GM12878 (cell line): Measurements from ENCODE around the gene ARMH1. TPM values are rescaled to one million over a fixed set of nuclear protein-coding genes. Genes with fewer than 3 reads are reported as not detected.

ENCODE experiments used
- ATAC-seq: fragments of 200-7000 bp; cut with Tn5 transposase; 3 replicates; pipeline ENCODE4 v1.9.1; 2020; ENCODE audit warnings: mild to moderate bottlenecking, moderate library complexity
- BruUV-seq: library from RNA; stranded (reverse); fragments of 400-500 nt; replicated peaks from 2 replicates; lab custom pipeline; 2021; lab: Mats Ljungman, UMichigan
- CTCF ChIA-PET: fragments of 300-600 bp; sonication (Branson Sonifier 250); formaldehyde crosslinking; extraction: SDS; loops from one replicate; lab custom pipeline; 2021; ENCODE audit warnings: inconsistent platforms; lab: Yijun Ruan, JAX
- POLR2A ChIA-PET: fragments of 350-600 bp; formaldehyde crosslinking; extraction: SDS; loops from one replicate; lab custom pipeline; 2021; ENCODE audit warnings: inconsistent platforms; lab: Charles Lee
- RAD21 ChIA-PET: fragments of 300-600 bp; sonication (Branson Sonifier 250); formaldehyde crosslinking; loops from one replicate; lab custom pipeline; 2023; ENCODE audit warnings: antibody characterized with exemption; ENCODE audit not compliant: unreplicated experiment; lab: Charles Lee
- SMC1A ChIA-PET: fragments of 300-600 bp; sonication (Branson Sonifier 250); formaldehyde crosslinking; loops from one replicate; lab custom pipeline; 2023; ENCODE audit not compliant: unreplicated experiment, uncharacterized antibody; lab: Charles Lee
- DNase-seq: peaks from one replicate; pipeline ENCODE4 v3.0.0-alpha.2; 2011; ENCODE audit warnings: low read depth, low spot score
- FAIRE-seq: peaks from 3 replicates; lab custom pipeline; 2011; peaks lifted over from hg19 to GRCh38; lab: Jason Lieb, UNC
- H2AFZ ChIP-seq: 2 replicates; pipeline ENCODE4 v1.6.0; 2011; ENCODE audit warnings: low read depth, low read length, control low read depth; ENCODE audit not compliant: control insufficient read depth
- H3K27ac ChIP-seq: 2 replicates; pipeline ENCODE4 v1.5.1; 2011; ENCODE audit warnings: control low read depth; ENCODE audit not compliant: control insufficient read depth, insufficient read depth
- H3K27me3 ChIP-seq, 2 experiments: replicated peaks in 1 of 2; 2 replicates each; pipeline versions ENCODE4 v1.6.0 to v1.6.1; 2011; ENCODE audit warnings: low read length in 1 of 2; ENCODE audit not compliant: control insufficient read depth in 2 of 2, insufficient read depth in 2 of 2
- H3K36me3 ChIP-seq, 2 experiments: 2 replicates each; pipeline ENCODE4 v1.5.1; 2011; ENCODE audit warnings: low read length in 1 of 2; ENCODE audit not compliant: control insufficient read depth in 2 of 2, insufficient read depth in 2 of 2
- H3K4me1 ChIP-seq: 2 replicates; pipeline ENCODE4 v1.6.1; 2011; ENCODE audit warnings: mild to moderate bottlenecking, low read length, moderate library complexity, mixed read lengths; ENCODE audit not compliant: control insufficient read depth, insufficient read depth
- H3K4me2 ChIP-seq: 2 replicates; pipeline ENCODE4 v1.6.0; 2011; ENCODE audit warnings: control low read depth; ENCODE audit not compliant: control insufficient read depth, insufficient read depth
- H3K4me3 ChIP-seq: fragments of 200-600 bp; sonication (generic); 2 replicates; pipeline ENCODE4 v1.5.1; 2016
- H3K79me2 ChIP-seq: 2 replicates; pipeline ENCODE4 v1.6.0; 2011; ENCODE audit warnings: low read length; ENCODE audit not compliant: control insufficient read depth, insufficient read depth
- H3K9ac ChIP-seq: 2 replicates; pipeline ENCODE4 v1.8.0; 2011; ENCODE audit warnings: low read length, control low read depth, mixed read lengths; ENCODE audit not compliant: control insufficient read depth, insufficient read depth
- H3K9me3 ChIP-seq: replicated peaks from 3 replicates; pipeline ENCODE4 v1.5.1; 2011; ENCODE audit warnings: mild to moderate bottlenecking, low read length; ENCODE audit not compliant: control insufficient read depth, insufficient read depth
- H4K20me1 ChIP-seq: 2 replicates; pipeline ENCODE4 v1.6.0; 2011; ENCODE audit not compliant: control insufficient read depth, insufficient read depth
- ATF7 ChIP-seq: fragments of 450-650 bp; IDR thresholded peaks from 2 replicates; pipeline ENCODE4 v1.6.1; 2016; ENCODE audit warnings: low read depth, mild to moderate bottlenecking
- CEBPZ ChIP-seq: fragments of 150-350 bp; IDR thresholded peaks from 2 replicates; pipeline ENCODE4 v1.6.1; 2016; ENCODE audit warnings: low read depth, low read length
- ELK1 ChIP-seq: IDR thresholded peaks from 2 replicates; pipeline ENCODE4 v1.6.1; 2012; ENCODE audit warnings: low read depth, low read length, improper control_type of control experiment
- FOS ChIP-seq: IDR thresholded peaks from 3 replicates; pipeline ENCODE4 v1.6.1; 2011; ENCODE audit warnings: borderline replicate concordance; ENCODE audit not compliant: insufficient read length; ENCODE audit errors: extremely low read depth
- NR2C1 ChIP-seq: fragments of 450-650 bp; IDR thresholded peaks from 2 replicates; pipeline ENCODE4 v1.6.1; 2017; ENCODE audit warnings: antibody characterized with exemption, mild to moderate bottlenecking, moderate library complexity
- PKNOX1 ChIP-seq: fragments of 450-650 bp; IDR thresholded peaks from 2 replicates; pipeline ENCODE4 v1.6.1; 2016; ENCODE audit warnings: mild to moderate bottlenecking
- SMAD5 ChIP-seq: IDR thresholded peaks from 2 replicates; pipeline ENCODE4 v1.6.1; 2016; ENCODE audit warnings: antibody characterized with exemption, low read depth
- SREBF1 ChIP-seq: IDR thresholded peaks from 2 replicates; pipeline ENCODE4 v1.6.1; 2012; ENCODE audit warnings: mild to moderate bottlenecking, low read length
- TAF1 ChIP-seq: IDR thresholded peaks from 2 replicates; pipeline ENCODE4 v1.6.1; 2011; ENCODE audit warnings: mild to moderate bottlenecking, low read depth, low read length, borderline replicate concordance
- TBL1XR1 ChIP-seq: IDR thresholded peaks from 2 replicates; pipeline ENCODE4 v1.6.1; 2012; ENCODE audit warnings: low read depth, low read length, improper control_type of control experiment
- WGBS: methylation state at CpG from one replicate; pipeline ENCODE4 v1.1.6; 2016; ENCODE audit warnings: low lambda C conversion rate; ENCODE audit not compliant: insufficient replicate concordance, insufficient coverage; ENCODE audit errors: missing lambda C conversion rate; 5-methylcytosine and 5-hydroxymethylcytosine counted together
- in situ Hi-C: fragments of 300-500 bp; cut with MboI; formaldehyde crosslinking; loops from 9 replicates; pipeline ENCODE4 v1.14.3; 2018; ENCODE audit warnings: mixed read lengths
- intact Hi-C: fragments of 100-400 bp; cut with micrococcal nuclease; formaldehyde crosslinking; loops from one replicate; pipeline ENCODE4 v1.14.2; 2022; ENCODE audit not compliant: unreplicated experiment
- polyA plus RNA-seq, 11 experiments: library from polyadenylated mRNA; depleted of rRNA in 4 of 11; unstranded in 6 of 11; stranded (reverse) in 5 of 11; fragments of >200 nt; fragmentation: Nextera tagmentation in 4 of 11; fragmentation: Illumina TruSeq in 1 of 11; extraction: Ambion mirVana in 4 of 11; extraction: Trizol in 1 of 11; gene quantifications; 1 replicate in 1 of 11; 2 replicates in 10 of 11; pipeline versions ENCODE4 v1.2.1 to v1.2.3, GENCODE V29; 2011 to 2016; ENCODE audit warnings: inconsistent platforms in 2 of 11, missing spikeins in 2 of 11, low read depth in 1 of 11
- total RNA-seq, 4 experiments: library from RNA; depleted of rRNA in 3 of 4; stranded (reverse); fragments of >200 nt in 3 of 4; fragmentation: Illumina TruSeq in 1 of 4; extraction: Trizol in 1 of 4; gene quantifications; 2 replicates each; pipeline versions ENCODE4 v1.2.1 to v1.2.3, GENCODE V29; 2013 to 2021

ARMH1 gene
- total and polyA plus RNA-seq, 10 of the 15 experiments (the other 5 are each of a cell fraction or from before 2014, with no cell fraction given): 0.93 to 43.9 (median 8.2) TPM

- intact Hi-C loops (no loop called here), in situ Hi-C loops (loop anchor here (5.0 kb wide), 1 partner anchor 584 kb away; no protein-coding TSS in a partner anchor)
- 56% methylated on average over 6 of the region's 6 CpGs for WGBS
- TF ChIP-seq ELK1: no peak
- POLR2A ChIA-PET: interaction anchor here (0.7 to 9.8 kb wide), 7 partner anchors 11 to 293 kb away, joined by 3 to 110 read pairs (median 4); partner anchors contain the start of genes HECTD3 and RNU5D-1
- 0 out of 2 replicates have a peak overlapping the region, but pooled peaks have one; percentile 37 for H3K27ac ChIP-seq
- no peaks in the 10 kb centered on the region for H3K79me2 ChIP-seq
- H3K36me3 ChIP-seq: no peaks in the 10 kb centered on the region
- no peak overlapping the region for H3K4me3 ChIP-seq
- no peak for DNase-seq
- no peaks in the 10 kb centered on the region for H3K9me3 ChIP-seq
- no peak overlapping the region for H3K9ac ChIP-seq
- no TSS peak for BruUV-seq
- peak overlapping the region; percentile 31 for H3K4me2 ChIP-seq
- no peaks in the 10 kb centered on the region for H3K27me3 ChIP-seq
- SMC1A ChIA-PET: interaction anchor here (0.8 to 9.8 kb wide), 9 partner anchors 11 to 584 kb away, joined by 3 to 73 read pairs (median 5); partner anchors contain the start of genes PLK3, RNU5D-1 and UROD
- FAIRE-seq: no peak
- CTCF ChIA-PET: interaction anchor here (0.6 to 12.6 kb wide), 11 partner anchors 10 to 581 kb away, joined by 3 to 175 read pairs (median 5); partner anchors contain the start of genes BEST4 and RNU5D-1
- RAD21 ChIA-PET: interaction anchor here (1.0 to 2.6 kb wide), 6 partner anchors 10 to 773 kb away, joined by 3 to 11 read pairs (median 4); partner anchors contain the start of genes RNU5D-1 and TESK2
- H4K20me1 ChIP-seq: no peaks in the 10 kb centered on the region
- peaks cover 57% of the 10 kb centered on the region for H3K4me1 ChIP-seq
- no peak overlapping the region for H2AFZ ChIP-seq
- no peak for ATAC-seq
Measured at GRCh38 chr1:44718091-44718490, 43.6 kb downstream of the ARMH1 start.

GRCh38 chr1:44719318-44719717, 44.8 kb downstream of the ARMH1 start:
- H3K4me1 ChIP-seq: peaks cover 60% of the 10 kb centered on the region
- no peak overlapping the region for H3K4me3 ChIP-seq
- no peak for FAIRE-seq
- RAD21 ChIA-PET: interaction anchor here (0.7 to 1.6 kb wide), 3 partner anchors 9 to 267 kb away, joined by 3 to 4 read pairs (median 3); partner anchors contain the start of gene EIF2B3
- no peak for DNase-seq
- POLR2A ChIA-PET: interaction anchor here (0.7 to 9.8 kb wide), 3 partner anchors 11 to 267 kb away, joined by 4 to 110 read pairs (median 4); partner anchors contain the start of genes EIF2B3 and RNU5D-1
- 75% methylated on average over 5 of the region's 5 CpGs for WGBS
- BruUV-seq: no TSS peak
- no peaks in the 10 kb centered on the region for H4K20me1 ChIP-seq
- H3K36me3 ChIP-seq: no peaks in the 10 kb centered on the region
- CTCF ChIA-PET: interaction anchor here (1.5 to 12.6 kb wide), 2 partner anchors 10 to 22 kb away, joined by 5 to 175 read pairs; partner anchors contain the start of gene RNU5D-1
- H3K27ac ChIP-seq: no peak overlapping the region
- no peak for ATAC-seq
- no peak overlapping the region for H2AFZ ChIP-seq
- no peaks in the 10 kb centered on the region for H3K9me3 ChIP-seq
- no peaks in the 10 kb centered on the region for H3K27me3 ChIP-seq
- SMC1A ChIA-PET: interaction anchor here (0.6 to 9.8 kb wide), 2 partner anchors 12 to 29 kb away, joined by 3 to 73 read pairs; partner anchors contain the start of gene RNU5D-1
- H3K79me2 ChIP-seq: no peaks in the 10 kb centered on the region
- H3K9ac ChIP-seq: no peak overlapping the region
- no peak overlapping the region for H3K4me2 ChIP-seq
- intact Hi-C loops: no loop called here
- in situ Hi-C loops: loop anchor here (5.0 kb wide), 1 partner anchor 583 kb away; no protein-coding TSS in a partner anchor
- TF ChIP-seq TAF1: no peak
- no peak for TF ChIP-seq CEBPZ
- no peak for TF ChIP-seq PKNOX1
- TF ChIP-seq SMAD5: no peak
- no peak for TF ChIP-seq NR2C1
- no peak for TF ChIP-seq SREBF1
- no peak for TF ChIP-seq FOS
- TF ChIP-seq ATF7: no peak
- TF ChIP-seq TBL1XR1: no peak
